ENCODE data around the gene ZNRF2. TPM values are rescaled to one million over a fixed set of nuclear protein-coding genes. Genes with fewer than 3 reads are reported as not detected.

ZNRF2 gene
- total and polyA plus RNA-seq, 7 donors, result 14.4 to 33.8 (median 22.5) TPM

DNA sequence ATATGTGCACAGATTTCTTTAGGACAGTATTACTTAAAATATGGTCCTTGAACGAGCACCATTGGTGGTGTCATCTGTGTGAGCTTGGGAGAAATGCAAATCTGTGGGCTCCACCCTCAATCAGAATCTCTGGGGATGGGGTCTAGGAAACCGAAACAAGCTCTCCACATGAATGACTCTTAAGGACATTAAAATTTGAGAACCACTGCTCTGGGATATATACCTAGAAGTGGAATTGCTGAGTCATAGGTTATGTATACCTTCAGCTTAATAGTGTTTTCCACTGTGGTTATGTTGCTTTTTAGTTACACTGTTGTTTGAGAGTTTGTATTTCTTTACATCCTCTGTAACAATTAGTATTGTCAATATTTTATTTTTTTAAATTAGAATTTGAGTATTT, 24.0 kb downstream of the ZNRF2 start:
- peaks cover 0 to 45% (median 12%) of the 10 kb centered on the region in 4 donors for H3K4me1 ChIP-seq
- DNase-seq, result no peak
- intact Hi-C loops (cut with DNase I), result loop anchor here (5.0 kb wide), 1 partner anchor 39 kb away; no protein-coding TSS in a partner anchor
- H3K4me3 ChIP-seq, result no peak overlapping the region
- no peaks in the 10 kb centered on the region for H3K9me3 ChIP-seq
- no peaks in the 10 kb centered on the region for H3K27me3 ChIP-seq
- no peak for TF ChIP-seq EP300 (IDR thresholded peaks at IDR 0.05)
- WGBS, 2 donors, result 76 to 94% methylated on average over 2 of the region's 2 CpGs
- H3K27ac ChIP-seq, result no peak overlapping the region
- H3K36me3 ChIP-seq, result no peaks in the 10 kb centered on the region

DNA sequence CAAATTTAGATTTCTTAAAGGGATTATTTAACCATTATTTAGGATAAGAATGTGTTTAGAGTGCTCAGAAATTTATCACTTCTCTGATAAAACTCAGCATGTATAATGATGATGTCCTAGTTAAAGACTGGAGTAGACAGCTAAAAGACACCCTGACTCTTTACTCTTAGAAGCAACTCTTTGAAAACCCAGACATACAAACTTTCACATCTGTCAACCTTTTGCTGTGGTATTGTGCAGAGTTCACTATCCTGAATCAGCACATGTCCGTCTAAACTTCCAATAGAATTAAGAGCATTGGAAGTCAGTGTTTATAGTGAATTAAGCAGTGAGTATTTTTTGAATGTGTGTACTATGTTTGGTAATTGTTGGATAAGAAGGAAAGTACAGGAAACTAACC, 24.9 kb downstream of the ZNRF2 start:
- TF ChIP-seq EP300 (IDR thresholded peaks at IDR 0.05) (no peak), POLR2AphosphoS5 (IDR thresholded peaks at IDR 0.05) (no peak), POLR2A (IDR thresholded peaks at IDR 0.05) (no peak)
- TF ChIP-seq, protein P1, sequence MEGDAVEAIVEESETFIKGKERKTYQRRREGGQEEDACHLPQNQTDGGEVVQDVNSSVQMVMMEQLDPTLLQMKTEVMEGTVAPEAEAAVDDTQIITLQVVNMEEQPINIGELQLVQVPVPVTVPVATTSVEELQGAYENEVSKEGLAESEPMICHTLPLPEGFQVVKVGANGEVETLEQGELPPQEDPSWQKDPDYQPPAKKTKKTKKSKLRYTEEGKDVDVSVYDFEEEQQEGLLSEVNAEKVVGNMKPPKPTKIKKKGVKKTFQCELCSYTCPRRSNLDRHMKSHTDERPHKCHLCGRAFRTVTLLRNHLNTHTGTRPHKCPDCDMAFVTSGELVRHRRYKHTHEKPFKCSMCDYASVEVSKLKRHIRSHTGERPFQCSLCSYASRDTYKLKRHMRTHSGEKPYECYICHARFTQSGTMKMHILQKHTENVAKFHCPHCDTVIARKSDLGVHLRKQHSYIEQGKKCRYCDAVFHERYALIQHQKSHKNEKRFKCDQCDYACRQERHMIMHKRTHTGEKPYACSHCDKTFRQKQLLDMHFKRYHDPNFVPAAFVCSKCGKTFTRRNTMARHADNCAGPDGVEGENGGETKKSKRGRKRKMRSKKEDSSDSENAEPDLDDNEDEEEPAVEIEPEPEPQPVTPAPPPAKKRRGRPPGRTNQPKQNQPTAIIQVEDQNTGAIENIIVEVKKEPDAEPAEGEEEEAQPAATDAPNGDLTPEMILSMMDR (IDR thresholded peaks at IDR 0.05), result no peak
- intact Hi-C loops (cut with DNase I), result loop anchor here (5.0 kb wide), 1 partner anchor 38 kb away; no protein-coding TSS in a partner anchor
- no peak overlapping the region for H3K4me3 ChIP-seq
- 69% methylated on average over 1 of the region's 1 CpG for WGBS, 2 donors
- H3K36me3 ChIP-seq, result no peaks in the 10 kb centered on the region
- no peaks in the 10 kb centered on the region for H3K27me3 ChIP-seq
- H3K27ac ChIP-seq, result no peak overlapping the region
- H3K9me3 ChIP-seq, result no peaks in the 10 kb centered on the region
- no peak for DNase-seq
- H3K4me1 ChIP-seq, result peaks cover 0 to 43% (median 11%) of the 10 kb centered on the region in 4 donors

DNA sequence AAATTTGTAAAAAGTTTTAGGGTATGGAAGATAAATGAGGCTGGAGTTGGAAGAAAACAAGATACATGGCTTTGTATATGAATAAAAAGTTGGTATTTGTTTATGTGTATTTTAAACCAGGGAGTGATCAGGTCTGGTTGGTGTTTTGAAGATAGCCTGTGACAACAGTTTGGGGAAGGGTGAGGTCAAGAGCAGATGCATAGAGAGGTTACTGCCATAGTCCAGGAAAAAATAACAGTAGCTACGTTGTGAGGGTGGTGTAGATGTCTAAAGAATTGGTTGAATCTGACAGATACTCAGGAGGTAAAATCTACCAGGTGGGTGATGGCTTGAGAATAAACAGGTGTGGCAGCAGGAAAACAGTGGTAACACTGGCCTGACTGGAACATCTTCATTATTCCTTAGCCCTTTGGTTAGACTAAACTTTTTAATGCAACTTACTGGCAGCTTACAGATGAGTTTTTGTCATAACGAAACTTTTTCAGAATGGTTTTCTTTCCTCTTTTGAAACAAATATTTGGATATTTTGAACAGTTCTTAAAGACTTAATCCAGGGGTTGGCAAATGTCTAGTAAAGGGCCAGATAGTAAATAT, 25.5 kb downstream of the ZNRF2 start:
- no peaks in the 10 kb centered on the region for H3K27me3 ChIP-seq
- peaks cover 0 to 37% (median 11%) of the 10 kb centered on the region in 4 donors for H3K4me1 ChIP-seq

DNA sequence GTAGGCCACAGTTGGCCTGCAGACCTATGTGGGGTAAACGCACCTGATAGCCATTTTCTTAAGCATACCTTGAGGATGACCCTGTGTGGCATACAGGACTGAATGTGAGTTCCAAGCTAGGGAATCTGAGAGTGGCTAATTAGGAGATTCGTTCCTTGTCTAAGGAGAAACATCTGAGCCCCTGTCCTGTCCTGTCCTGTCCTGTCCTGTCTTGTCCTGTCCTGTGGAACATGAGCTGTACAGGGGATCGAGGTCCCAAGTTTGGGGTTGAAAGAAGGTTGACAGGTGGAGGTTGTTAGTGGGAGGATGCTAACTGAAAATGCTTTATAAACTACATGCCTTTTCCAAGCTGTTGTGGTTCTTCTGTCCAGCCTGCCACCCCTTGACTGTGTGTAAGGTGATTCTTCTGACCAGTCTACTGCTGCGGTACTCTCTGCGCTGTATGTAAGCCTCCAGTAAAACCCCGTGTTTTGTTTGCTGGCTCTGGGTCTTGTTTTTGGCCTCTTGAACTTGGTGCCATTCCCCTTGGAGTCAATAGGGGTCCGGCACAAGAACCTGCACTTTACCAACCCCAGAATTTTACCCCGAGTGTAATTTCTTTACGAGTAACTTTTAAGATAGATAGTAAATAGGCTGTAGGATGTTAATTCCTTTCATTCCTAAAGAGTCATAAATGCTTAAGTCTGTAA, 26.4 kb downstream of the ZNRF2 start:
- DNase-seq, result no peak
- intact Hi-C loops (cut with DNase I), result no loop called here
- H3K4me1 ChIP-seq, result peaks cover 0 to 30% (median 11%) of the 10 kb centered on the region in 4 donors
- no peak overlapping the region for H3K27ac ChIP-seq
- H3K27me3 ChIP-seq, result no peaks in the 10 kb centered on the region
- TF ChIP-seq, protein P1 (IDR thresholded peaks at IDR 0.05), result no peak
- TF ChIP-seq POLR2A (IDR thresholded peaks at IDR 0.05), result no peak
- no peak for TF ChIP-seq EP300 (IDR thresholded peaks at IDR 0.05)
- no peak for TF ChIP-seq POLR2AphosphoS5 (IDR thresholded peaks at IDR 0.05)
- WGBS, 2 donors, result 91 to 95% methylated on average over 9 of the region's 9 CpGs
- H3K4me3 ChIP-seq, result no peak overlapping the region
- H3K9me3 ChIP-seq, result no peaks in the 10 kb centered on the region
- H3K36me3 ChIP-seq, result no peaks in the 10 kb centered on the region

More for the DNA sequence above, 25.5 kb downstream of the ZNRF2 start:
- H3K36me3 ChIP-seq, result no peaks in the 10 kb centered on the region
- 50 to 61% methylated on average over 2 of the region's 2 CpGs for WGBS, 2 donors
- H3K27ac ChIP-seq, result no peak overlapping the region
- no peak for DNase-seq
- H3K4me3 ChIP-seq, result no peak overlapping the region
- intact Hi-C loops (cut with DNase I), result loop anchor here (5.0 kb wide), 1 partner anchor 37 kb away; no protein-coding TSS in a partner anchor
- no peaks in the 10 kb centered on the region for H3K9me3 ChIP-seq
- TF ChIP-seq EP300 (IDR thresholded peaks at IDR 0.05), result no peak
- TF ChIP-seq POLR2AphosphoS5 (IDR thresholded peaks at IDR 0.05), result no peak
- TF ChIP-seq, protein P1 (IDR thresholded peaks at IDR 0.05), result no peak
- TF ChIP-seq POLR2A (IDR thresholded peaks at IDR 0.05), result no peak

DNA sequence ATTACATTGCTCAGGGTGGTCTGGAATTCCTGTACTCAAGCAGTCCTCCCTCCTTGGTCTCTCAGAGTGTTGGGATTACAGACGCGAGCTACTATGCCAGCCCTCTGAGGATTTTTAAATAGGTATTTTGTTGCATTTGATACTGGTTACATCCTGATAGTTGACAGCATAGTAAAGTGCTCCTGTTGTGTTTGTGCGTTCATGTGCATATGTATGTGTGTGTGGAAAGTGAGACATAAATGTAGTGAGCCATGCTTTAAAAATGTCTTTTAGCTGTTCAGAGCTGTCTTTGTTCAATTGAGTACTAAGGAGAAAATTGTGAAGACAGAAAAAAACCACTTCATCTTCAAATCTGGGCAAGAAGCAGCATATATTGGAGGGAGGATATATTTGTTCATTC, 27.8 kb downstream of the ZNRF2 start:
- DNase-seq, result no peak
- TF ChIP-seq EP300 (IDR thresholded peaks at IDR 0.05), result no peak
- TF ChIP-seq, protein P1 (IDR thresholded peaks at IDR 0.05), result no peak
- TF ChIP-seq POLR2AphosphoS5 (IDR thresholded peaks at IDR 0.05), result no peak
- TF ChIP-seq POLR2A (IDR thresholded peaks at IDR 0.05), result no peak
- Histone ChIP-seq H3K27ac (no peak overlapping the region), H3K4me1 (peaks cover 0 to 22% (median 11%) of the 10 kb centered on the region in 4 donors), H3K4me3 (no peak overlapping the region), H3K27me3 (no peaks in the 10 kb centered on the region), H3K36me3 (no peaks in the 10 kb centered on the region), H3K9me3 (no peaks in the 10 kb centered on the region)
- intact Hi-C loops (cut with DNase I), result no loop called here
- 92 to 97% methylated on average over 3 of the region's 3 CpGs for WGBS, 2 donors
